Measurements from ENCODE around the gene PTAFR. TPM values are rescaled to one million over a fixed set of nuclear protein-coding genes. Genes with fewer than 3 reads are reported as not detected.

PTAFR gene
- total and polyA plus RNA-seq, 2 of the 4 experiments (the other 2 are of a cell fraction): 0.17 to 0.18 TPM

DNA sequence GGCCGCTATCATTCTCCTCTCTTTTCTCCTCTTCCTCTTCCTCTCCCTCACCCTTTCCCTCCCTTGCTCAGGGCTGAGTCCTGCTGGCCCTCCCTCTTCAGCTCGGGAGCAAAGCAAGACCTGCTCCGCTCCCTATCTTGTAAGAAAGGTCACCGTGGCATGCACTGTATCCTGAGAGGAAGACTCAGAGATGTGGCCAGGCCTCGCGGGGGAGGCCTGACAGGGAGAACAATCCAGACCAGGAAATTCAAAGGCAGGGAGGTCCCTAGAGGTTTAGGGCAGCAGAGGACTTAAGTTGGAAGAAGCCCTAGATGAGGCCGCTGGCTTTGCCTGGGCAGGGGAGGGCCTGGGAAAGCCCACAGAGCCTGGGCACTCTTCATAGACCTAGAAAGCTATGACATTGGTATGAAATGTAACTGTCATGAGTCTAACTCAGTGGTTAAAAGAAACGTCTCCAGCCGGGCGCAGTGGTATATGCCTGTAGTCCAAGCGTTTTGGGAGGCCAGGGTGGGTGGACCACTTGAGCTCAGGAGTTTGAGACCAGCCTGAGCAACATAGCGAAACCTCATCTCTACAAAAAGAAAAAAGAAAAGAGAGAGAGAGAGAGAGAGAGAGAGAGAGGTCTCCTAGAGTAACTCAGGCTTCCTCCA is 14.6 kb upstream of the PTAFR start (continued):
- TF ChIP-seq SMC3 (IDR thresholded peaks at IDR 0.05; ENCODE audit: low read depth, low read length): no peak

DNA sequence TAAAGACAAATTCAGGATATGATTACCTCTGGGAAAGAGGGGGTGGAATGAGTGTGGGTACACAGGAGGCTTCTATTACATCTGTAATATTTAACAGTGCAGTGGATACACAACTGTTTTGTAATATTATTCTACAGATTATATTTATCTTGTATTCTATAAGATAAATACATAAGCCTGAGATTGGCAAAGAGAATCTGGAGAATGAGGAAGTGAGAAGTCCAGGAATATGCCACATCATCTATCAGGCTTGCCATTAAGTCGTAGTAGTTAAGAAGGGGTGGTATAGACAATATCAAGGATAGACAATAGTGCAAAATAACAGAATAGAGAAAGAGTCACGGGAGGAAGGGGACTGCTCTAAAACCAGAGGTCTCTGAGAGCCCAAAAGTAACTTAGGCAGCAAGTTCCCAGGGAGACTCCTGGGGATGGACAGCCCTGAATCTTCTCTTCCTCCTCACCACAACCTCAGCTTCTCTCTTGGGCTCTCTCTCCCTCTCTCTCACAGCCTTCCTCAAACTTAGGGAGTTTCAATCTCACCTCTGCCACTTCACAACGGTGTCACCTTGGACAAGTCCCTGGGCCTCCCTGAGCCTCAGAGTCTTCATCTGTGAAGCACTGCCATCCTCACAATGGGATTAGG is 14.0 kb upstream of the PTAFR start:
- intact Hi-C loops (cut with micrococcal nuclease): no loop called here
- Histone ChIP-seq H3K4ac (ENCODE audit: low read depth, low read length) (peak overlapping the region; percentile 94), H3K4me3 (ENCODE audit: insufficient read depth, low read depth, low read length) (no peak overlapping the region), H3K4me2 (ENCODE audit: low read depth, low read length) (no peak overlapping the region), H3K56ac (ENCODE audit: extremely low read depth, insufficient read depth, low read length) (0 out of 2 replicates have a peak overlapping the region, but pooled peaks have one; percentile 13), H4K20me1 (ENCODE audit: insufficient read depth, low read length) (no peaks in the 10 kb centered on the region), H3K18ac (ENCODE audit: low read depth, low read length) (peak overlapping the region; percentile 85), H2BK120ac (ENCODE audit: low read depth, low read length) (peak overlapping the region; percentile 96), H4K91ac (ENCODE audit: insufficient read depth, low read depth, low read length) (peak overlapping the region; percentile 98), H2BK20ac (ENCODE audit: low read depth, low read length) (peak overlapping the region; percentile 90), H3K36me3 (ENCODE audit: control insufficient read depth, insufficient read depth, low read length) (no peaks in the 10 kb centered on the region; the same call in 1 of the 2 replicates), H2AFZ (replicated peaks; ENCODE audit: low read length, poor library complexity) (peak overlapping the region; percentile 86), H3K27me3 (ENCODE audit: control insufficient read depth, insufficient read depth, low read length) (no peaks in the 10 kb centered on the region), H4K5ac (ENCODE audit: low read depth, low read length) (peak overlapping the region; percentile 91), H3K79me1 (ENCODE audit: low read depth in 1 of 2, low read length in 2 of 2) (no peaks in the 10 kb centered on the region), H2AK9ac (replicated peaks; ENCODE audit: low read depth, low read length, poor library complexity) (peak overlapping the region; percentile 42), H3K23ac (ENCODE audit: low read depth, low read length) (peak overlapping the region; percentile 79), H2BK15ac (ENCODE audit: low read depth, low read length) (peak overlapping the region; percentile 79; the same call in 2 of the 3 replicates), H3K4me1 (ENCODE audit: control insufficient read depth, insufficient read depth, low read length) (peaks cover 7% of the 10 kb centered on the region), H3K9me1 (ENCODE audit: insufficient read depth, low read length) (peaks cover 7% of the 10 kb centered on the region), H4K8ac (ENCODE audit: low read depth in 2 of 2, low read length in 2 of 2) (peak overlapping the region; percentile 90 to 95), H2AK5ac (ENCODE audit: low read depth, low read length) (peak overlapping the region; percentile 61), H3K27ac (ENCODE audit: insufficient read depth, low read length) (peak overlapping the region; percentile 47; the same call in 1 of the 2 replicates), H2BK5ac (ENCODE audit: low read depth, low read length, poor library complexity, severe bottlenecking) (peak overlapping the region; percentile 50), H3K9ac (ENCODE audit: low read depth, low read length) (no peak overlapping the region), H3K9me3 (ENCODE audit: control insufficient read depth, insufficient read depth, low read length) (no peaks in the 10 kb centered on the region), H3K14ac (replicated peaks; ENCODE audit: low read depth, low read length) (peak overlapping the region; percentile 85)
- TF ChIP-seq MAFK (IDR thresholded peaks at IDR 0.05; ENCODE audit: low read depth, low read length) (no peak), BHLHE40 (IDR thresholded peaks at IDR 0.05; ENCODE audit: low read depth, low read length) (no peak), RAD21 (IDR thresholded peaks at IDR 0.05; ENCODE audit: low read length) (no peak), MXI1 (IDR thresholded peaks at IDR 0.05; ENCODE audit: borderline replicate concordance, low read depth, low read length) (no peak), RFX5 (IDR thresholded peaks at IDR 0.05; ENCODE audit: low read depth, low read length) (no peak), NFE2L2 (IDR thresholded peaks at IDR 0.05; ENCODE audit: low read depth, low read length) (no peak), RCOR1 (IDR thresholded peaks at IDR 0.05; ENCODE audit: insufficient replicate concordance, low read length) (no peak)
- TF ChIP-seq, protein P1, sequence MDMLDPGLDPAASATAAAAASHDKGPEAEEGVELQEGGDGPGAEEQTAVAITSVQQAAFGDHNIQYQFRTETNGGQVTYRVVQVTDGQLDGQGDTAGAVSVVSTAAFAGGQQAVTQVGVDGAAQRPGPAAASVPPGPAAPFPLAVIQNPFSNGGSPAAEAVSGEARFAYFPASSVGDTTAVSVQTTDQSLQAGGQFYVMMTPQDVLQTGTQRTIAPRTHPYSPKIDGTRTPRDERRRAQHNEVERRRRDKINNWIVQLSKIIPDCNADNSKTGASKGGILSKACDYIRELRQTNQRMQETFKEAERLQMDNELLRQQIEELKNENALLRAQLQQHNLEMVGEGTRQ (IDR thresholded peaks at IDR 0.05; ENCODE audit: low read depth, low read length): no peak
- TF ChIP-seq, protein P2, sequence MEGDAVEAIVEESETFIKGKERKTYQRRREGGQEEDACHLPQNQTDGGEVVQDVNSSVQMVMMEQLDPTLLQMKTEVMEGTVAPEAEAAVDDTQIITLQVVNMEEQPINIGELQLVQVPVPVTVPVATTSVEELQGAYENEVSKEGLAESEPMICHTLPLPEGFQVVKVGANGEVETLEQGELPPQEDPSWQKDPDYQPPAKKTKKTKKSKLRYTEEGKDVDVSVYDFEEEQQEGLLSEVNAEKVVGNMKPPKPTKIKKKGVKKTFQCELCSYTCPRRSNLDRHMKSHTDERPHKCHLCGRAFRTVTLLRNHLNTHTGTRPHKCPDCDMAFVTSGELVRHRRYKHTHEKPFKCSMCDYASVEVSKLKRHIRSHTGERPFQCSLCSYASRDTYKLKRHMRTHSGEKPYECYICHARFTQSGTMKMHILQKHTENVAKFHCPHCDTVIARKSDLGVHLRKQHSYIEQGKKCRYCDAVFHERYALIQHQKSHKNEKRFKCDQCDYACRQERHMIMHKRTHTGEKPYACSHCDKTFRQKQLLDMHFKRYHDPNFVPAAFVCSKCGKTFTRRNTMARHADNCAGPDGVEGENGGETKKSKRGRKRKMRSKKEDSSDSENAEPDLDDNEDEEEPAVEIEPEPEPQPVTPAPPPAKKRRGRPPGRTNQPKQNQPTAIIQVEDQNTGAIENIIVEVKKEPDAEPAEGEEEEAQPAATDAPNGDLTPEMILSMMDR (conservative IDR thresholded peaks at IDR 0.05; ENCODE audit: low read depth, low read length): no peak
- TF ChIP-seq, protein P3, sequence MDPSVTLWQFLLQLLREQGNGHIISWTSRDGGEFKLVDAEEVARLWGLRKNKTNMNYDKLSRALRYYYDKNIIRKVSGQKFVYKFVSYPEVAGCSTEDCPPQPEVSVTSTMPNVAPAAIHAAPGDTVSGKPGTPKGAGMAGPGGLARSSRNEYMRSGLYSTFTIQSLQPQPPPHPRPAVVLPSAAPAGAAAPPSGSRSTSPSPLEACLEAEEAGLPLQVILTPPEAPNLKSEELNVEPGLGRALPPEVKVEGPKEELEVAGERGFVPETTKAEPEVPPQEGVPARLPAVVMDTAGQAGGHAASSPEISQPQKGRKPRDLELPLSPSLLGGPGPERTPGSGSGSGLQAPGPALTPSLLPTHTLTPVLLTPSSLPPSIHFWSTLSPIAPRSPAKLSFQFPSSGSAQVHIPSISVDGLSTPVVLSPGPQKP (IDR thresholded peaks at IDR 0.05; ENCODE audit: borderline replicate concordance, low read depth, low read length): no peak
- ATAC-seq (ENCODE audit: low read depth) (peak; percentile 74), DNase-seq (peak; percentile 41)
- ChIA-PET CTCF (no interaction called here), POLR2A (ENCODE audit: unreplicated experiment) (no interaction called here)
- in situ Hi-C loops (cut with MboI; ENCODE audit: low sequenced_read_pairs): no loop called here
- dilution Hi-C loops (cut with HindIII; ENCODE audit: low sequenced_read_pairs, unreplicated experiment): no loop called here
- no TSS peak for BruUV-seq (replicated peaks)
- WGBS, 2 experiments (ENCODE audit: extremely low coverage in 2 of 2, insufficient read length in 1 of 2): no CpG with 5 or more reads among the region's 3 CpGs
